Tongue (tissue), 2 donors: ENCODE data around the gene RALB. TPM values are rescaled to one million over a fixed set of nuclear protein-coding genes. Genes with fewer than 3 reads are reported as not detected.
"Not testable (repeated sequence)": the region's sequence is repeated elsewhere in the genome, so short reads cannot be mapped to it uniquely, and the experiment has no call there.

Experiments used
- DNase-seq: peaks from one replicate; pipeline ENCODE4 v3.0.0-alpha.2; 2015
- total RNA-seq: library from RNA; depleted of rRNA; stranded (reverse); fragments of >200 nt; gene quantifications from one replicate; pipeline ENCODE4 v1.2.3, GENCODE V29; 2014

RALB gene
- total RNA-seq, 1 donor from 2014 or later: 56.4 TPM

- DNase-seq: no peak
Measured at GRCh38 chr2:120224735-120225548, 27.7 kb upstream of the RALB start.

GRCh38 chr2:120225549-120226065, 27.0 kb upstream of the RALB start:
- no peak for DNase-seq

GRCh38 chr2:120226316-120226715, 26.3 kb upstream of the RALB start:
- DNase-seq: no peak

- DNase-seq: no peak
Measured at GRCh38 chr2:120227111-120227991, 25.3 kb upstream of the RALB start.

- peak; percentile 30 for DNase-seq
Measured at GRCh38 chr2:120228503-120228902, 24.1 kb upstream of the RALB start.

- no peak for DNase-seq
Measured at GRCh38 chr2:120229341-120229740, 23.3 kb upstream of the RALB start.

GRCh38 chr2:120230515-120231471, 21.9 kb upstream of the RALB start:
- DNase-seq: no peak

GRCh38 chr2:120231564-120231973, 21.1 kb upstream of the RALB start:
- no peak for DNase-seq

- peak; percentile 67 for DNase-seq
Measured at GRCh38 chr2:120231974-120232635, 20.5 kb upstream of the RALB start.

- DNase-seq: no peak
Measured at GRCh38 chr2:120233292-120233691, 19.4 kb upstream of the RALB start.

GRCh38 chr2:120235158-120235557, 17.5 kb upstream of the RALB start:
- DNase-seq: not testable (repeated sequence)

- no peak for DNase-seq
Measured at GRCh38 chr2:120235681-120236080, 17.0 kb upstream of the RALB start.

GRCh38 chr2:120236316-120236715, 16.3 kb upstream of the RALB start:
- peak; percentile 55 for DNase-seq

GRCh38 chr2:120236791-120237190, 15.9 kb upstream of the RALB start:
- no peak for DNase-seq

GRCh38 chr2:120237491-120237902, 15.2 kb upstream of the RALB start:
- no peak for DNase-seq

GRCh38 chr2:120238728-120239487, 13.7 kb upstream of the RALB start:
- DNase-seq: no peak

GRCh38 chr2:120239488-120240287, 13.0 kb upstream of the RALB start:
- DNase-seq: peak; percentile 72

- DNase-seq: no peak
Measured at GRCh38 chr2:120240901-120241429, 11.7 kb upstream of the RALB start.

- DNase-seq: no peak
Measured at GRCh38 chr2:120241684-120242083, 11.0 kb upstream of the RALB start.
